Measurements from ENCODE around the gene ABCB9. TPM values are rescaled to one million over a fixed set of nuclear protein-coding genes. Genes with fewer than 3 reads are reported as not detected.
"Not testable (repeated sequence)": the region's sequence is repeated elsewhere in the genome, so short reads cannot be mapped to it uniquely, and the experiment has no call there.

Gene ABCB9
- total RNA-seq (10 to 100 TPM; 12.5 to 15.7 TPM), polyA plus RNA-seq (ENCODE audit: insufficient read length in 2 of 2) (10 to 100 TPM; 16.4 to 24.4 TPM)
- long read RNA-seq, donor 1, partial matches to known transcripts, result 127 of 167 reads
- long read RNA-seq, donor 1, other reads (novel, unspliced or antisense), result 40 of 167 reads
- long read RNA-seq, donor 2, partial matches to known transcripts, result 0 of 1 reads
- long read RNA-seq, donor 2, other reads (novel, unspliced or antisense), result 0 of 1 reads
- long read RNA-seq, donor 3, result 0 reads
- long read RNA-seq, donor 4, partial matches to known transcripts, result 24 of 31 reads
- long read RNA-seq, donor 4, other reads (novel, unspliced or antisense), result 6 of 31 reads

DNA sequence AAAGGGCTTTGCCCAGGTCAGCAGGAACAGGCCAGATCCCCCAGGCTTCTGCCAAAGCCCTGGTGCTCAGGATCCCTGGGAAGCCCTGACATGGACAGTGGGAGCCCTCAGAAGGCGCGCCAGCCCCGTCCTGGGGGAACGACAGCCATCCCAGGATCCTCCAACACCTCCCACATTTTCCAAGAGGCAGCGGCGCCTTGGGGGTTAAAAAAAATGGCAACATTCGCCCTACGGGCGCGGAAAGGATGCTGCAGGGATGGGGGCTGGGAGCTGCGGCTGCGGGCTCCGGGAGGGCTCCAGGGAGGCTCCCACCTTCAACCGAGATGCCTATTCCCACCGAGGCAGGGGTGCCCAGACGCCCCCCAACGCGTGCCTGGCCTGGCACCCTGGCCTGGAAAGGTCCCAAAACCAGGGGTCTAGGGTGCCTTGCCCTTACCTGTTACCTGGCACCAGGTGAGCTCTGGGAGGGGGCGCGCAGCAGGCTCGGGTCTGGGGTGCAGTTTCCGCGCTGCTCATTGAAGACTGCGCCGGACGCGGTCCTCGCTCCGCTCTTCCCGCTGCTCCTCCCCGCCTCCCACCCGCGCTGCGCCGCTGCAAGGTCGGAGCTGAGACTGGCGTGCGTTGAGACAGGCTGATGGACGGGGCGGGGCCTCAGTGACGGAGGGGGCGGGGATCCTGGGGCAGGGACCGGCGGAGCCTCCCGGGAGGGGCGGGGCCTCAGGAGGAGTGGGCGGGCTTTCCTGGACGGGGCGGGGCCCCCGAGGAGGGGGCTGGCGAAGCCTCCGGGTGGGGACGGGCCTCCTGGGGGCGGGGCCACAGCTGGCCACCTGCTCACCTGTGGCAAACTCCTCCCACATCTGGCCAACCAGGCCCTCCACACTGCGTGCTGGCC is at the start of gene ABCB9:
TSS of gene ABCB9 (minus strand) at position 613 of the 892 bp plus-strand sequence. CDS start 6,228 bp downstream, outside the sequence.
- WGBS (ENCODE audit: insufficient coverage), result 0% methylated on average over 45 of the region's 55 CpGs
- peak in 5 of 6 donors; percentile 62 to 97 (median 79) for DNase-seq (ENCODE audit: low read depth in 4 of 6, low spot score in 6 of 6)
- Histone ChIP-seq H3K27me3 (ENCODE audit: control insufficient read depth, insufficient read depth, low read length) (no peaks in the 10 kb centered on the region), H3K4me1 (ENCODE audit: control insufficient read depth, insufficient read depth, low read length) (peaks cover 44% of the 10 kb centered on the region), H3K36me3 (ENCODE audit: control insufficient read depth, insufficient read depth, low read length) (peaks cover 14% of the 10 kb centered on the region), H3K9me3 (ENCODE audit: control insufficient read depth, insufficient read depth, low read length) (no peaks in the 10 kb centered on the region), H3K27ac (ENCODE audit: low read depth, low read length) (no peak within 1 kb of the TSS), H3K4me3 (ENCODE audit: low read depth, low read length) (peak within 1 kb of the TSS; percentile 56)

DNA sequence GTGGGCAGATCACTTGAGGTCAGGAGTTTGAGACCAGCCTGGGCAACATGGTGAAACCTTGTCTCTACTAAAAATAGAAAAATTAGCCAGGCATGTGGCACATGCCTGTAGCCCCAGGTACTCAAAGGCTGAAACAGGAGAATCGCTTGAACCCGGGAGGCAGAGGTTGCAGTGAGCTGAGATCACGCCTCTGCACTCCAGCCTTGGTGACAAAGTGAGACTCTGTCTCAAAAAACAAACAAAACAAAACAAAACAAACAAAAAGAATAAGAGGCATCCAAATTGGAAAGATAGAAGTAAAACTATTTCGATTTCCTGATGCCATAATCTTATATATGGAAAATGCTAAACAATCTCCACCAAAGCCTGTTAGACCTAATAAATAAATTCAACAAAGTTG is 48.2 kb upstream of the ABCB9 start:
- not testable (repeated sequence) for H3K4me3 ChIP-seq (ENCODE audit: low read depth, low read length); H3K9me3 ChIP-seq (ENCODE audit: control insufficient read depth, insufficient read depth, low read length); DNase-seq (ENCODE audit: low read depth in 4 of 6, low spot score in 6 of 6); H3K27ac ChIP-seq (ENCODE audit: low read depth, low read length); H3K4me1 ChIP-seq (ENCODE audit: control insufficient read depth, insufficient read depth, low read length); H3K27me3 ChIP-seq (ENCODE audit: control insufficient read depth, insufficient read depth, low read length)
- peaks cover 36% of the 10 kb centered on the region for H3K36me3 ChIP-seq (ENCODE audit: control insufficient read depth, insufficient read depth, low read length)
- WGBS (ENCODE audit: insufficient coverage), result no CpG with 5 or more reads among the region's 4 CpGs

DNA sequence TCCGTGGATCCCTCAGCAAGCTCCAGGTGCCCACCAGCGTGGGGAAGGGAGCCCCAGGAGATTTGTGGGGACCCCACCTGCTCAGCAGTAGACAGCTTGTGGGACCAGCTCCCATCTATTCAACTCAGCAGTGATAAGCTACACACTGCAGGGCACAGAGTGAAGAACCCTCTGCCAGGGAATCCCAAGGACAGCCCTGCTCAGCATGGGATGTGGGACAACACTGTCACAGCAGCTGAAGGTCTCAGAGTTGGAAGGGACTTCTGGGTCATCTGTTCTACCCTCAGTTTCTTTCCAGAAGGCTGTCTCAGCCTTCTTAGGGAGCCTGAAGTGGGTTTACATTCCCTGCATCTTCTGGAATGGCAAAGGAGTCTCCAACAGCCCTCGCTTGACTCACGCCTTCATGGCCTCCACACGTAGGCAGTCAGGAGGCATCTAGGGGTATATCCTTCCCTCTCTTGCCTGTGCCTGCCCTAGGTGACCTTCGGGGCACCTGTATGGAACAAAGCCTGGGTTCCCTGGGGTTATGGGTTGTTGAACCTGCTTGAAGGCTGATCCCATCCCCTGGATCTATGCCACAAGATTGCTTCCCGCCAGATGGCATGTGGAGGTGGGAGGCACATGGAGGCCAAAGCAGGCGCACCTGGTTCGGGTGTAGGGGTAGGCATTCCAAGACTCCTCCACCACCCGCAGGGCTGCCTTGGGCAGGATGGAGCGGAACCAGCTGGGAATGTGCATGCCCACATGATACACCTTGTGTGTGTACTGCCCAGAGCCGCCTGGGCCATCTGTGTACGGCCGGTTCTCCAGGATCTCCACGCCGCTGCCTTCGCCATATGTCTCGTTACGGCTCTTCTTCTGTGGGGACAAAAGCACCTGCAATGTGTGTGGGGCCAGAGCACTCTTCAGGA is 47.2 kb upstream of the ABCB9 start:
- Histone ChIP-seq H3K4me3 (ENCODE audit: low read depth, low read length) (no peak overlapping the region), H3K27me3 (ENCODE audit: control insufficient read depth, insufficient read depth, low read length) (no peaks in the 10 kb centered on the region), H3K27ac (ENCODE audit: low read depth, low read length) (no peak overlapping the region), H3K9me3 (ENCODE audit: control insufficient read depth, insufficient read depth, low read length) (no peaks in the 10 kb centered on the region), H3K4me1 (ENCODE audit: control insufficient read depth, insufficient read depth, low read length) (no peaks in the 10 kb centered on the region), H3K36me3 (ENCODE audit: control insufficient read depth, insufficient read depth, low read length) (peaks cover 44% of the 10 kb centered on the region)
- no peak for DNase-seq (ENCODE audit: low read depth in 4 of 6, low spot score in 6 of 6)
- 96% methylated on average over 19 of the region's 19 CpGs for WGBS (ENCODE audit: insufficient coverage)

DNA sequence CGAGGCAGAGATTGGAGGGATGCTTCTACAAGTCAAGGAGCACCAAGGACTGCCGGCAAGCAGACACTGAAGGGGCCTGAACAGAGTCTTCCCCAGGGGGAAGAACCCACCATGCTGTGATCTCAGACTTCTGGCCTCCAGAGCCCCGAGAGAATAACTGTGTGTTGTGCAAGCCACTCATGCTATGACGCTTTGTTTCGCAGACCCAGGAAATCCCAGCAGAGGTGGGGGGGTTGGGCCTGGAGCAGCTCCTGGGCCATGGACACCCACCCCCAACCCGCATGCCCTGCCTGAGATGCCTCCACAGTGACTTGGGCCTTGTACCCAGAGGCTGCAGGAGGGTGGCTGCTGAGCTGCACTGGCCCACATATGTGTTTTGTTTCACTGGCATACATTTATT is 45.4 kb upstream of the ABCB9 start:
- Histone ChIP-seq H3K27me3 (ENCODE audit: control insufficient read depth, insufficient read depth, low read length) (no peaks in the 10 kb centered on the region), H3K9me3 (ENCODE audit: control insufficient read depth, insufficient read depth, low read length) (no peaks in the 10 kb centered on the region), H3K4me1 (ENCODE audit: control insufficient read depth, insufficient read depth, low read length) (no peaks in the 10 kb centered on the region), H3K4me3 (ENCODE audit: low read depth, low read length) (no peak overlapping the region), H3K27ac (ENCODE audit: low read depth, low read length) (no peak overlapping the region), H3K36me3 (ENCODE audit: control insufficient read depth, insufficient read depth, low read length) (peaks cover 54% of the 10 kb centered on the region)
- 72% methylated on average over 6 of the region's 6 CpGs for WGBS (ENCODE audit: insufficient coverage)
- no peak for DNase-seq (ENCODE audit: low read depth in 4 of 6, low spot score in 6 of 6)

DNA sequence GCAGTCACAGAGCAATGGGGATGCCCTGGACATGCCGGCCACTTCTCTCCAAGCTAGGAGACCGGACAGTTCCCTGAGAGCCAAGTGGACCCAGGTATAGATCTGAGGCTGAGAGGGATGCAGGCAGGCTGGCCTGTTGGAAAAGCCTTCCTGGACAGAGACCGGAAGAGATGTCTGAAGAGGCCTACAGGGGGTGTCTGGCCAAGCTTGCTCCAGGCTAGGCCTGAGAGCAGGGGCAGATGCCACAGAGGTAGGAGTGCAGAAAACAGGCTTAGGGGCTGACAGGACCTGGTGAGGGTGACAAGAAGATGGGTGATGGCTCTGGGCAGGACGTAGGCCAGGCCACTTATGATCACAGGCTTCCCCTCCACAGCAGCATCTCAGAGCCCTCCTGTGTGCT is 44.4 kb upstream of the ABCB9 start:
- Histone ChIP-seq H3K9me3 (ENCODE audit: control insufficient read depth, insufficient read depth, low read length) (no peaks in the 10 kb centered on the region), H3K4me3 (ENCODE audit: low read depth, low read length) (no peak overlapping the region), H3K36me3 (ENCODE audit: control insufficient read depth, insufficient read depth, low read length) (peaks cover 54% of the 10 kb centered on the region), H3K27ac (ENCODE audit: low read depth, low read length) (no peak overlapping the region), H3K4me1 (ENCODE audit: control insufficient read depth, insufficient read depth, low read length) (no peaks in the 10 kb centered on the region), H3K27me3 (ENCODE audit: control insufficient read depth, insufficient read depth, low read length) (no peaks in the 10 kb centered on the region)
- WGBS (ENCODE audit: insufficient coverage), result 90% methylated on average over 3 of the region's 4 CpGs
- DNase-seq (ENCODE audit: low read depth in 4 of 6, low spot score in 6 of 6), result no peak

DNA sequence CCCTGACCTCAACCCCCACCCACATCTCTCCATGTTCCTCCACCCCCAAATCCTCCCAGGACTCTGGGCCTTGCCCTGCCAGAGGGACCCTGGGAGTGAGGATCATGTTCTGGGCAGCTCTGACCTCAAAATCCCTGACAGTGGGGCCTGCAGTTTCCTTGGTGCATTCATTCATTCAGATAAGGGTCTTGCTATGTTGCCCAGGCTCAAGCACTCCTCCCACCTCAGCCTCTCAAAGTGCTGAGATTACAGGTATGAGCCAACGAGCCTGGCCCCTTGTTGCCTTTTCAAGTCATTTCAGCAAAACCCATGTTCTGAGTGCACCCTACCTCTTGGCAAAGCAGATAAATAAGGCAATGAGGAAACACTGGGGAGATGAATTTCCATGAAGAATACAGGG is 43.8 kb upstream of the ABCB9 start:
- peaks cover 59% of the 10 kb centered on the region for H3K36me3 ChIP-seq (ENCODE audit: control insufficient read depth, insufficient read depth, low read length)
- WGBS (ENCODE audit: insufficient coverage), result 78% methylated on average over 1 of the region's 1 CpG

DNA sequence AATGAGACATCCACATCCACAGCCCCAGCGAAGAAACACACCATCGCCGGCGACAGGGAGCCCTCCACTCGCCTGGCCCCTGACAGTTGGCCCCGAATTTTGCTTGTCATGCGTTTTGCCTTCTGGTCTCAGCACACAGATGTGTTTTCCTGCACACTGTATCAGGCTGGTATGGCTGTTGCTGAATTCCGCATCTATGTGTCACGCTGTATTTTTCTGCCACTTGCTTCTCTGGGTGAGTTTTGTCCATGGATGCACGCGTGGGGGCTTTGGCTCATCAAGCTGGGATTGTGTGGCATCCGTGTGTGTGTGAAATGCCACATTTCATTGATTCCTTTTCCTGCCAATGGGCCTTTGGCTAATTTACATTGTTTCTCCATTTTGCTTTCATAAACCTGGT is 40.7 kb upstream of the ABCB9 start:
- Histone ChIP-seq H3K36me3 (ENCODE audit: control insufficient read depth, insufficient read depth, low read length) (peaks cover 64% of the 10 kb centered on the region), H3K4me1 (ENCODE audit: control insufficient read depth, insufficient read depth, low read length) (no peaks in the 10 kb centered on the region), H3K9me3 (ENCODE audit: control insufficient read depth, insufficient read depth, low read length) (no peaks in the 10 kb centered on the region), H3K27me3 (ENCODE audit: control insufficient read depth, insufficient read depth, low read length) (no peaks in the 10 kb centered on the region), H3K27ac (ENCODE audit: low read depth, low read length) (no peak overlapping the region), H3K4me3 (ENCODE audit: low read depth, low read length) (no peak overlapping the region)
- DNase-seq (ENCODE audit: low read depth in 4 of 6, low spot score in 6 of 6), result no peak
- WGBS (ENCODE audit: insufficient coverage), result 76% methylated on average over 8 of the region's 12 CpGs

More for the DNA sequence above, 43.8 kb upstream of the ABCB9 start:
- Histone ChIP-seq H3K4me3 (ENCODE audit: low read depth, low read length) (no peak overlapping the region), H3K4me1 (ENCODE audit: control insufficient read depth, insufficient read depth, low read length) (no peaks in the 10 kb centered on the region), H3K27me3 (ENCODE audit: control insufficient read depth, insufficient read depth, low read length) (no peaks in the 10 kb centered on the region), H3K27ac (ENCODE audit: low read depth, low read length) (no peak overlapping the region), H3K9me3 (ENCODE audit: control insufficient read depth, insufficient read depth, low read length) (no peaks in the 10 kb centered on the region)
- no peak for DNase-seq (ENCODE audit: low read depth in 4 of 6, low spot score in 6 of 6)

DNA sequence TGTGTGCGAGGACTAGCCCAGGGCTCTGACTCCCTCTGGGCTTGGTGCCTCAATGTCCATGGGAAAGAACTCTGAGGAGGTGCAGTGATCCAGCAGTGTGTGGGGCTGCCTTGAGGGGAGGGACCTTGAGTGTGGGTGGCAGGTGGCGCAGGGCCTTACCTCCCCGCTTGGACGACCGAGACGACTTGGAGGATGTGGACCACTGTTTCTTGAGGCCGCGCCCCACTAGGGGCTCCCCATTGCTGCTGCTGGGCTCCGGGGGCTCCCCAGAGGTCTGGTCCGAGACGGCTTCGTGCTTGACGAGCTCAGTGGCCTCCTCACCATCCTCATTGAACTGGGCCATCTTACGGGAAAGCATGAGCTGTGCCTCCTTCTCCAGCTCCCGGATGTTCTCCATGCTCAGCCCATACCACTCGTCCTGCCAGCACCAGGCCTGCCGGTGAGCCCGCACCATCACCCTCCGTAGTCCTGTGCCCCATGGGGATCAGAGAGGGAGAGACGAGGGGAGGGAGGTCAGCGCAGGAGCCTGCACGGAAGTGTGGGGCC is 38.9 kb upstream of the ABCB9 start:
- Histone ChIP-seq H3K36me3 (ENCODE audit: control insufficient read depth, insufficient read depth, low read length) (peaks cover 61% of the 10 kb centered on the region), H3K4me1 (ENCODE audit: control insufficient read depth, insufficient read depth, low read length) (no peaks in the 10 kb centered on the region), H3K9me3 (ENCODE audit: control insufficient read depth, insufficient read depth, low read length) (no peaks in the 10 kb centered on the region), H3K4me3 (ENCODE audit: low read depth, low read length) (no peak overlapping the region), H3K27me3 (ENCODE audit: control insufficient read depth, insufficient read depth, low read length) (no peaks in the 10 kb centered on the region), H3K27ac (ENCODE audit: low read depth, low read length) (no peak overlapping the region)
- no peak for DNase-seq (ENCODE audit: low read depth in 4 of 6, low spot score in 6 of 6)
- whole genome bisulfite sequencing (ENCODE audit: insufficient coverage), result 97% methylated on average over 15 of the region's 22 CpGs

DNA sequence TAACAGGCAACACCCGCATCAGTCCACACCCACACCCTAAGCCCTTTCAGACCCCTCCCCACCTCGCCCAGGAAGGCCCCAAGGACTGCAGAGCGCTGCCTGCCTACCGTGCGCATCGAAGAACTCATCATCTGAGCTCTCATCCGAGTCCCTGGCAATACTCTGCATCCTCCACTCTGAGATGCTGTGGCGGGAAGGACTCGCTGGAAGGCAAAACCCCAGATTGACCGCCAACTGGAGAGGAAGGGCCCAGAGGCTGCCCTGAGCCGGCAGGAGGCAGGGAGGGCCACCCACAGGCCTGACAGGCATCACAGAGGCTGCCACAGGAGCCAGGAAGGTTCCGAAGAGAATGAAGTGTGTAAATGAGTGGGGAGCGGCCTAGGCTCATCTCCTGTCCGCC is 38.0 kb upstream of the ABCB9 start:
- Histone ChIP-seq H3K36me3 (ENCODE audit: control insufficient read depth, insufficient read depth, low read length) (peaks cover 61% of the 10 kb centered on the region), H3K27ac (ENCODE audit: low read depth, low read length) (no peak overlapping the region)

More for the DNA sequence above, 38.0 kb upstream of the ABCB9 start:
- Histone ChIP-seq H3K9me3 (ENCODE audit: control insufficient read depth, insufficient read depth, low read length) (no peaks in the 10 kb centered on the region), H3K27me3 (ENCODE audit: control insufficient read depth, insufficient read depth, low read length) (no peaks in the 10 kb centered on the region), H3K4me3 (ENCODE audit: low read depth, low read length) (no peak overlapping the region), H3K4me1 (ENCODE audit: control insufficient read depth, insufficient read depth, low read length) (peaks cover 4% of the 10 kb centered on the region)
- DNase-seq (ENCODE audit: low read depth in 4 of 6, low spot score in 6 of 6), result no peak
- WGBS (ENCODE audit: insufficient coverage), result 89% methylated on average over 13 of the region's 14 CpGs
